OCI-LY7 (cell line): Measurements from ENCODE around the gene RXFP3.

Source experiments
- CTCF ChIP-seq: fragments of 200-600 bp; sonication (generic); conservative IDR thresholded peaks from 2 replicates; pipeline ENCODE4 v1.5.1; 2014; ENCODE audit warnings: mild to moderate bottlenecking, antibody characterized with exemption, low read length, moderate library complexity, mixed read lengths
- EZH2phosphoT487 ChIP-seq: fragments of 200-600 bp; sonication (generic); IDR thresholded peaks from 2 replicates; pipeline ENCODE4 v1.6.1; 2018; ENCODE audit warnings: low read depth, borderline replicate concordance, mild to moderate bottlenecking, mixed run types, antibody characterized with exemption, low read length, moderate library complexity, mixed read lengths

GRCh38 chr5:33931136-33931535 lies 5.0 kb upstream of the RXFP3 start:
- no peak for TF ChIP-seq CTCF
- no peak for TF ChIP-seq EZH2phosphoT487
